IMR-90 (cell line): ENCODE data around the gene ATP5PD.

Source experiments
- BHLHE40 ChIP-seq: fragments of 150-350 bp; IDR thresholded peaks from 2 replicates; pipeline ENCODE4 v1.6.1; 2016; ENCODE audit warnings: mild to moderate bottlenecking, low read depth, low read length
- CEBPB ChIP-seq: IDR thresholded peaks from 2 replicates; pipeline ENCODE4 v1.6.1; 2012; ENCODE audit warnings: low read depth, low read length, improper control_type of control experiment
- CTCF ChIP-seq: conservative IDR thresholded peaks from 2 replicates; pipeline ENCODE4 v1.5.1; 2012; ENCODE audit warnings: mild to moderate bottlenecking, low read depth, low read length, improper control_type of control experiment
- MAFK ChIP-seq: IDR thresholded peaks from 2 replicates; pipeline ENCODE4 v1.6.1; 2012; ENCODE audit warnings: low read depth, low read length, improper control_type of control experiment
- NFE2L2 ChIP-seq: fragments of 150-350 bp; IDR thresholded peaks from 2 replicates; pipeline ENCODE4 v1.6.1; 2016; ENCODE audit warnings: low read depth, mild to moderate bottlenecking, low read length
- POLR2A ChIP-seq: IDR thresholded peaks from 2 replicates; pipeline ENCODE4 v1.6.1; 2012; ENCODE audit warnings: mild to moderate bottlenecking, low read depth, low read length
- RAD21 ChIP-seq: IDR thresholded peaks from 2 replicates; pipeline ENCODE4 v1.6.1; 2012; ENCODE audit warnings: low read length, improper control_type of control experiment
- RCOR1 ChIP-seq: IDR thresholded peaks from 2 replicates; pipeline ENCODE4 v1.6.1; 2012; ENCODE audit warnings: mild to moderate bottlenecking, low read length, improper control_type of control experiment; ENCODE audit not compliant: insufficient replicate concordance
- RFX5 ChIP-seq: IDR thresholded peaks from 2 replicates; pipeline ENCODE4 v1.8.0; 2012; ENCODE audit warnings: low read depth, mild to moderate bottlenecking, low read length, moderate library complexity
- SMC3 ChIP-seq: fragments of 150-350 bp; IDR thresholded peaks from 2 replicates; pipeline ENCODE4 v1.6.1; 2016; ENCODE audit warnings: low read depth, mild to moderate bottlenecking, antibody characterized with exemption, low read length, moderate library complexity
- TF ChIP-seq, protein P1 (sequence below): fragments of 150-350 bp; IDR thresholded peaks from 2 replicates; pipeline ENCODE4 v1.6.1; 2016; ENCODE audit warnings: low read depth, mild to moderate bottlenecking, low read length, moderate library complexity, borderline replicate concordance
- TF ChIP-seq, protein P2 (sequence below): fragments of 150-350 bp; IDR thresholded peaks from 2 replicates; pipeline ENCODE4 v1.6.1; 2017; ENCODE audit warnings: mild to moderate bottlenecking, antibody characterized with exemption, low read length, low read depth

- TF ChIP-seq SMC3 (no peak), CTCF (no peak), BHLHE40 (no peak), POLR2A (no peak), NFE2L2 (no peak), RAD21 (no peak), RFX5 (no peak), MAFK (no peak), CEBPB (no peak), RCOR1 (no peak)
- TF ChIP-seq, protein P1, sequence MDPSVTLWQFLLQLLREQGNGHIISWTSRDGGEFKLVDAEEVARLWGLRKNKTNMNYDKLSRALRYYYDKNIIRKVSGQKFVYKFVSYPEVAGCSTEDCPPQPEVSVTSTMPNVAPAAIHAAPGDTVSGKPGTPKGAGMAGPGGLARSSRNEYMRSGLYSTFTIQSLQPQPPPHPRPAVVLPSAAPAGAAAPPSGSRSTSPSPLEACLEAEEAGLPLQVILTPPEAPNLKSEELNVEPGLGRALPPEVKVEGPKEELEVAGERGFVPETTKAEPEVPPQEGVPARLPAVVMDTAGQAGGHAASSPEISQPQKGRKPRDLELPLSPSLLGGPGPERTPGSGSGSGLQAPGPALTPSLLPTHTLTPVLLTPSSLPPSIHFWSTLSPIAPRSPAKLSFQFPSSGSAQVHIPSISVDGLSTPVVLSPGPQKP: no peak
- TF ChIP-seq, protein P2, sequence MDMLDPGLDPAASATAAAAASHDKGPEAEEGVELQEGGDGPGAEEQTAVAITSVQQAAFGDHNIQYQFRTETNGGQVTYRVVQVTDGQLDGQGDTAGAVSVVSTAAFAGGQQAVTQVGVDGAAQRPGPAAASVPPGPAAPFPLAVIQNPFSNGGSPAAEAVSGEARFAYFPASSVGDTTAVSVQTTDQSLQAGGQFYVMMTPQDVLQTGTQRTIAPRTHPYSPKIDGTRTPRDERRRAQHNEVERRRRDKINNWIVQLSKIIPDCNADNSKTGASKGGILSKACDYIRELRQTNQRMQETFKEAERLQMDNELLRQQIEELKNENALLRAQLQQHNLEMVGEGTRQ: no peak
Measured at GRCh38 chr17:75063201-75063600, 16.4 kb upstream of the ATP5PD start.
